SK-N-DZ (cell line): ENCODE measurements around the gene BRIP1.
"Not testable (repeated sequence)": the region's sequence is repeated elsewhere in the genome, so short reads cannot be mapped to it uniquely, and the experiment has no call there.

Experiments
- DNase-seq: peaks from one replicate; pipeline ENCODE4 v3.0.0-alpha.2; 2015; ENCODE audit warnings: low spot score

Gene BRIP1

DNA sequence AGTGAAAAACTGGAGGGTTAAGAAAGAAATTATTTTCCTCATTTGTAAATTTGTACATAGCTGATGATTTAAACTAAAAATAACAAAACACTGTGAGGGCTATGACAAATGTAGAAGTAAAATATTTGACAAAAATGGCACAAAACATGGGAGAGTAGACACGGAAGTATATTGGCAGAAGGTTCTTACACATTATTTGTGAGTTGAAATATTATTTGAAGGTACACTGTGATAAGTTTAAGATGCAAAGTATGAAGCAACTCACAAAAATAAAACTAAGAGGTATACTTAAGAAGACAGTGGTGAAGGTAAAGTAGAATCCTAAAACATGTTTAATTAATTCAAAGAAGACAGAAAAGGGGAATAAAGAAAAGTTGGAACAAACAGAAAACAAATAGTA is 34.6 kb downstream of the BRIP1 start:
- DNase-seq = no peak

DNA sequence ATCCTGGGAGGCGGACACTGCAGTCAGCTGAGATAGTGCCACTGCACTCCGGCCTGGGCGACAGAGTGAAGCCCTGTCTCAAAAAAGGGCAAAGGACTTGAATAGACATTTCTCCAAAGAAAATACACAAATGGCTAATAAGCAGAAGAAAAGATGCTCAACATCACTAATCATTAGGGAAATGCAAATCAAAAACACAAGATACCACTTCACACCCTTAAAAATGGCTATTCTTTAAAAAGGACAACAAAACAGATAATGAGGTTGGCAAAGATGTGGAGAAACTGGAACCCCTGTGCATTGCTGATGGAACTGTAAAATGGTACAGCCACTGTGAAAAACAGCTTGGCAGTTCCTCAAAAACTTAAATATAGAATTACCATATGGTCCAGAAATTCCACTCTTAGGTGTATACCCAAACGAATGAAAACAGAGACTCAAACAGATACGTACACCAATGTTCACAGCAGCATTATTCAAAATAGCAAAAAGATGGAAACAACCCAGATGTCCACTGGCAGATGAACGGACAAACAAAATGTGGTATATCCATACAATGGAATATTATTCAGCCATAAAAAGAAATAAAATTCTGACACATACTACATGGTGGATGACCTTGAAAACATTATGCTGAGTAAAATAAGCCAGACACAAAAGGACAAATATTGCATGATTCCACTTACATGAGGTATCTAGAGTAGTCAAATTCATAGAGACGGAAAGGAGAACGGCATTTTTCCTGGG is 35.5 kb downstream of the BRIP1 start:
- no peak for DNase-seq

DNA sequence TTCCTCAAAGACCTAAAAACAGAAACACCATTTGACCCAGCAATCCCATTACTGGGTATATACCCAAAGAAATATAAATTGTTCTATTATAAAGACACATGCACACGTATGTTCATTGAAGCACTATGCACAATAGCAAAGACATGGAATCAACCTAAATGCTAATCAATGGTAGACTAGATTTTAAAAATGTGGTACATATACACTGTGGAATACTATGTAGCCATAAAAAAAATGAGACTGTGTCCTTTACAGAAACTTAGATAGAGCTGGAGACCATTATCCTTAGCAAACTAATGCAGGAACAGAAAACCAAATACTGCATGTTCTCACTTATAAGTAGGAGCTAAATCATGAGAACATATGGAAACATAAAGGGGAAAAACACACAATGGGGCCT is 36.5 kb downstream of the BRIP1 start:
- not testable (repeated sequence) for DNase-seq

DNA sequence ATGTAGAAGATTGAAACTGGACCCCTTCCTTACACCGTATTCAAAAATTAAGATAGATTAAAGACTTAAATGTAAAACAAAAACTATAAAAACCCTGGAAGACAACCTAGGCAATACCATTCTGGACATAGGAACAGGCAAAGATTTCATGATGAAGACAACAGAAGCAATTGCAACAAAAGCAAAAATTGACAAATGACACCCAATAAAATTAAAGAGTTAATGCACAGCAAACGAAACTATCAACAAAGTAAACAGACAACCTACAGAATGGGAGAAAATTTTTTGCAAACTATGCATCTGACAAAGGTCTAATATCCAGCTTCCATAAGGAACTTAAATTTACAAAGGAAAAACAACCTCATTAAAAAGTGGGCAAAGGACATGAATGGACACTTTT is 37.1 kb downstream of the BRIP1 start:
- not testable (repeated sequence) for DNase-seq

DNA sequence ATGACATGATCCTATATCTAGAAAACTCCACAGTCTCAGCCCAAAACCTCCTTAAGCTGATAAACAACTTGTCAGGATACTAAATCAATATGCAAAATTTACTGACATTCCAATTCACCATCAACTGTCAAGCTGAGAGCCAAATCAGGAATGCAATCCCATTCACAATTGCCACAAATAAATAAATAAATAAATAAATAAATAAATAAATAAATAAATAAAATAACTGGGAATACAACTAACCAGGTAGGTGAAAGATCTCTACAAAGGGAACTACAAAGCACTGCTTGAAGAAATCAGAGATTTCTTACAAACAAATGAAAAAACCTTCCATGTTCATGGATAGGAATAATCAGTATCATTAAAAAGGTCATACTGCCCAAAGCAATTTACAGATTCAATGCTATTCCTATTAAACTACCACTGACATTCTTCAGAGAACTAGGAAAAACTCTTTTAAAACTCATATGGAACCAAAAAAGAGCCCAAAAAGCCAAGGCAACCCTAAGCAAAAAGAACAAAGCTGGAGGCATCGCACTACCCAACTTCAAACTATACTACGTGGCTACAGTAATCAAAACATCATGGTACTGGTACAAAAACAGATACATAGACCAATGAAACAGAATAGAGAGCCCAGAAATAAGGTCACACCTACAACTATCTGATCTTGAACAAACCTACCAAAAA is 37.7 kb downstream of the BRIP1 start:
- DNase-seq = no peak

DNA sequence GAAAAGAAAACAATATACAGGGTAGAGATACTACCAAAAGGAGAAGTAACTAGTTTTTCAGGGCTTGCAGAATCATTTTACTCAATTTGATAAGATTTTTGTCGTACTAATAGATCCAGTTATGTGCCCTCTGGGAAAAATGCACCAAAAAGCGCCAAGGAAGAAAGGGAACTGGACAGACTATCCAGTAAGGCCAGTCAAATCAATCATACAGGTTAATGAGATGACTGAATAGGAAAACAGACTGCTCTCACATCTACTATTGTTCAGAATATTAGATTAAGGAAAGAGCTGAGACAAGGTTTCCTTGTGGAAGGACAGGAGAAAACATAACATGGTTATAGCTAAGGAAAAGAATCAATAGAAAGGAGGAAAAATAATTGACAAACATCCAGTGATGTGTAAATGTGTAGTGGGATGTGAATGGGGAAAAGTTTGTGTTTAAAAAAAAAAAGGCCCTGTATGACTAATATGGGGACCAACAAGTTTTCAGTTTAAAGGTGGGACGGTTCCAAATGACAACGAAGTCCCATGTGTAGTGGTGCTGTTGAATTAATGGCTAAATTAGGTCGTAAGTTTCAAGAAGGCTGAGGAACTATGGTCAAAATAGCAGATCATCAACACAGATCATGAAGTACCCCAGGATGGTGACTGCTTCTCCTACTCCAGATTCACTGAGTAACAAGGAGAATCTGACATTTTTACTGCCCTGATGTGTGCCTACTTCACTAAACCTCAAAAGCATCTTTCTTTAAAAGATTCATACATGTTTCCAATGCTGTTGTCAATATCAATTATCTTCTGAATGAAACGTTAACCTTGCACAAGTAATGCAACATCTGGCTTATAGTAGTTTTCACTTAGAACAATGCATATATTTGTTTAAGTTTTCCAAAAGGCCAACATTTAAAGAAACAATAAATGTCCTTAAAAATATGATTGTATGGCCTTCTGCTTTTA is 40.7 kb downstream of the BRIP1 start:
- DNase-seq = no peak

DNA sequence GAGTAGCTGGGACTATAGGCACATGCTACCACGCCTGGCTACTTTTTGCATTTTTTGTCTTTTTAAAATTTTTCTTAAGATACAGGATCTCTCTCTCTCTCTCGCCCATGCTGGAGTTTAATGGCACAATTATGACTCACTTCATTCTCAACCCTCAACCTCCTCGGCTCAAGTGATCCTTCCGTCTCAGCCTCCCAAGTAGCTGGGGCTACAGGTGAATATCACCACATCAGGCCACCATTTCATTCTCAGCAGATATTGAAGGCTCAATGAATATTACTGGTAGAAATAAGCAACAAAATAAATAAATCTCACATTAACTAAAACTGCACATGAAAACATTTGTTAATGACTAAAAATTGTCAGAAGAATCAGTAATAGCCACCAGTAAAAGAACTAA is 41.7 kb downstream of the BRIP1 start:
- no peak for DNase-seq

DNA sequence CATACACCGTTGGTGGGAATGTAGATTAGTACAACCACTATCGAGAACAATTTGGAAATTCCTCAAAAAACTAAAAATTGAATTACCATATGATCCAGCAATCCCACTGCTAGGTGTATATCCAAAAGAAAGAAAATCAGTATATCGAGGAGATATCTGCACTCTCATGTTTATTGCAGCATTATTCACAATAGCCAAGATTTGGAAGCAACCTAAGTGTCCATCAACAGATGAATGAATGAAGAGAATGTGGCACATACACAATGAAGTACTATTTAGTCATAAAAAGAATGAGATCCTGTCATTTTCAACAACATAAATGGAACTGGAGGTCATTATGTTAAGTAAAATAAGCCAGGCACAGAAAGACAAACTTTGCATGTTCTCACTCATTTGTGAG is 44.1 kb downstream of the BRIP1 start:
- not testable (repeated sequence) for DNase-seq

DNA sequence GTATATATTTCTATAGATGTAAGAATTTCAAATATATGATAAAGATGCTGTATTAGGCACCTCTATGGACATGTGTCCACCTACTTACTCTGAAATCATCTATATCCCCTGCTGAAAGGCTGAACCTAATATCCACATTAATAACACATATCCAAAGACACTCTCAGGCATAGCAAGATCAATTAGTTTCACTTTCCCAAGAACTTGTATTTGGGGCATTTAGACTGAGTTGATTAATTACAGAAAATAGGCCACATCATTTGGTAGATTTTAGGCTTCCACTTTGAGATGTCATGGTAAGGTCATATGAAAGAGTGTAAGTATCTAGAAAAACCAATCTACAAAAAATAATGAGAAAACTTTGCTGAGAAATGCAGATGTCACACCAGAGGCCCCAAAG is 45.1 kb downstream of the BRIP1 start:
- no peak for DNase-seq

DNA sequence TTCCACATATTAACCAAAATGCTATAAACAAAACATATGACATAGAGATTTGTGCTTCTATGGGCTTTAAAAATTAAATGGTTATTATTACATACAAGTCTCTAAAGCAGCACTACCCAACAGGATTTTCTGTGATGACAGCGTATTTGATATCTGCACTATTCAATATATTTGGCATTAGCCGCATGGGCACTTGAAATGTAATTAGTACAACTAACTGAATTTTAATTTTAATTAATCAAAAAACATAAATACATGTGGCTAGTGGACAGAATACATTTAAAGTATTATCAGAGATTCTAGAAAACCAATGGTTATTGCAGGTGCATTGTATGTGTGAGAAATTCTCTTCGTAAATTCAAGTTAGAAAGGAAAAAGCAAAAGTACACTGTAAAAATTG is 45.9 kb downstream of the BRIP1 start:
- DNase-seq = no peak

DNA sequence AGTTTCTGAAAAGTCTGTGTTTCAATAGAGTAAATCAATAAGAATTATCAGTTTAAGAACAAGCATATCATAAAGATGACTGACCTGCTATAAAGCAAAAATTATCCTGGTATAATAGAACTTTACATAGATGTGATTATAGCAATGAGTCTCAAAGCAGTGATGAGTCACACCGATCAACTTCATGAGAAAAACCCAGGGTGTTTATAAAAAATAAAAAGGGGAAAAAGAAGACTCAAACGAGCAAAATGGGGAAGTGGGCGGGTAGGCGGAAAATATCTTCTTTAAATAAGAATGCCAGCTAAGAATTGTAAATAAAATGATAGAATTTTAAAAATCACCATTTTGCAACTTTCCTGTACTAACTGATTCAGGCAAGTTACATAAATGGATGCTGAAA is 46.8 kb downstream of the BRIP1 start:
- no peak for DNase-seq

DNA sequence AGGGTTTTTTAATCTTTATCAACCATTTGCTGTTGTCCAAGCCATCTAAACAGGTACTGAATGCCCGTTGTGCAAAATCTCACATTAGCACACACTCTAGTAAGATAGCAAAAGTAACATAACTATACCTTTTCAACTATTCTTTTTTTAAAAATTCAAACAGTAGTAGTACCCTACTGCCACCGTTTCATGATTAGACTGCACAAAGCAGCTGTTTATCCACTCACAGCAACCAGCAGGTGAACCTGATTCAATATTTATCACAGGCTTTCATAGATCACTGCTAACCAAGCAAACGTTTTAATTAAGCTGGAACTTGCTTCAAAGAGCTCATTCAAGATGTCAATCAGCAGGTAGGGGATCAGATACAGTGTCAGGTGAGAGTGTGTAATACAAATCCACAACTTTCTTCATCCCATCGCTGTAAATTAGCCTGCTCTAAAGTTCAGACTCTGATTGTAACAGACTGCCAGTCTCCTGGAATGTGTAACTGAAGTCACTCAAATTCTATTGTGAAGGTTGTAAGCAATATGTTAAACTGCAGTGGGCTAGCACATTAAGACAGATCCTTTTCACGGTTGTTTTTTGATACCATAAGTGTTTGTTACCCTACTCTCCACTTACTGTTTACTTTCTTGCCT is 47.3 kb downstream of the BRIP1 start:
- no peak for DNase-seq

DNA sequence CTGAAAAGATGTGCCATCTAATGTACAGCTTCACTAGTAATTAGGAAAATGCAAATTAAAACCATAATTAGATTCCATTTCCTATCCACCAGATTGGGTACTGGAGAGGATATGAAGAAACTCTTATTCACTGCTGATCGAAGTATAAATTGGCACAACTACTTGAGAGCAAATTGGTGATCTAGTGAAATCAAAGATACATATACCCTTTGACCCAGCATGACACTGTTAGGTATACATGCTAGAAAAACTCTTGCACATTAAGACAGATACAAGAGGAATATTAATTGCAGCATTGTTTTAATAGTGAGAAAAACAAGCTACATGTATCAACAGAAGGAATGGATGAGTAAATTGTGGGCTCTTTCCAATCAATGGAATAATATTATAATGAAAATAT is 48.8 kb downstream of the BRIP1 start:
- no peak for DNase-seq

DNA sequence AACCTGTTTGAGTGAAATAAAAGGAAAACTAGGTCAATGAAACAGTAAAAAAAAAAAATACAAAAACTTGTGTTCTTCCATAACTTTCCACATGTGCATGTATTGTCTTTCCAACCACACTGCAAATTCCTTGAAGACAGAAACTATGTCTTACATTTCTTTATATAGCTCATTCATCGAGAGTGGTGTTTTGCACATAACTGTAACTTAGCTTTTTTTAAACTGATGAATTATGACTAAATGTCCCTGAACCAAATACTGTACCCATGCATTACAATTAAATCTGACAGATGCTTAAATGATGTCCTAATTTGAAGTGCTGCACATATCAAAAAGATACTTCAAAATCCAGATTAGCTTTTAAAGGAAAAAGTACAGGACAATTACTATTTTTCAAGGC is 50.1 kb downstream of the BRIP1 start:
- no peak for DNase-seq

DNA sequence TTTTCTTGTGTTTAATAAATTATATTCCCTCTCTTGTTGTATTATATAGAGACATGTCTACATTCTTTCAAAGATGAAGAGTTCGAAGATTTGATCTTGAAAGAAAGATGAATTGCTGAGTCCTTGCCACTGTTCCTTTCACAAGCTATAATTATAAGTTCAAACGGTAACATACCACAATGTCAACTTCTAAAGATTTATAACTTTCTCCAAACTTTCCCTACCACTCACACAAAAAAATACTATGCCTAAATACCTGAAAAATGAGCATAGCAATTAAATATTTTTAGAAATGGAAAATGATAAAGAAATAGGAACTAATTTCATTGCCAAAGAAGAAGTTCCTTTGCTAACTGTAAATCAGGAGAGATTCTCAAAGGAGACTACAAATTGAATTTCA is 50.6 kb downstream of the BRIP1 start:
- no peak for DNase-seq

DNA sequence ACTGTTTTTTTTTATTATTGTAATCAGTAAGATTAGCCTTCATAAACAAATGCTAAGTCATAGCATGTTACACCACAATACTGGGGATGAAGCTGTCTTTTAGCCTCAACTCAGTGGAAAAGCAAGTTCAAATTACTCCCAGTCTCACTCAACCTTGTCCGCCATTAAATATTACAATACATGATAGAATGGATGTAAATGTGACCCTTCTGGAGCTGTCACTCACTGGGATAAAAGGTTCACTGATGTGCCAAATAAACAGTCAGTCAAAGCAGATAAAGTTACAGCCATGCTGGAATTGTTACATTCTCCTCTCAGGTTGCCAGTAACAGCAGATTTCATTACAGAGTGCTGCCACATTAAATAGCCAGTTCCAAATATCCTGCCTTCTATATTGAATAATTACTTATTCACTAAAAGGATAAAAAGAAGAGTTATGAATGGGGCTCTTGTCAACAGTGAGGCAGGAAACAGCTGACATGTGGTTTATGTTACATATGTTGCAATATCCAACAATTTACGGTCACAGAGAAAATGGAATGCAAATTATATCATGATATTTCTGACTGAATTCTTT is 53.4 kb downstream of the BRIP1 start:
- no peak for DNase-seq

DNA sequence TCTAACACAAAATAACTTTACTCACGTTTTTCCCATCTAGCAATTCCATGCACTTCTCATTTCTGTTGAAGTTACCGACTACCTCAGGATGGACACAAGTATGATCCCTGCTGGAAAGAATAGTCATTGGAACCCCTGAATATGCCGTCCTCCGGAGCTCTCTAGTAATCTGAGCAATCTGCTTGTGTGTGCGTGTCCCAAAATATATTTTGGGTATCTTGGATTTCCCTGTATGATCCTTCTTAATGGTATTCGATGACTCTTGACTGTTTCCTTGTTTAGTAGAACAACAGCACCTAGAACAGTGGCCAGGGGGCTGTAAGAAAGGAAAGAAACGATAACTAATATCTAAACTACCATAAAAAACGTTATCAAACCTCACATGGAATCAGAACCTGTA is 54.9 kb downstream of the BRIP1 start:
- no peak for DNase-seq

DNA sequence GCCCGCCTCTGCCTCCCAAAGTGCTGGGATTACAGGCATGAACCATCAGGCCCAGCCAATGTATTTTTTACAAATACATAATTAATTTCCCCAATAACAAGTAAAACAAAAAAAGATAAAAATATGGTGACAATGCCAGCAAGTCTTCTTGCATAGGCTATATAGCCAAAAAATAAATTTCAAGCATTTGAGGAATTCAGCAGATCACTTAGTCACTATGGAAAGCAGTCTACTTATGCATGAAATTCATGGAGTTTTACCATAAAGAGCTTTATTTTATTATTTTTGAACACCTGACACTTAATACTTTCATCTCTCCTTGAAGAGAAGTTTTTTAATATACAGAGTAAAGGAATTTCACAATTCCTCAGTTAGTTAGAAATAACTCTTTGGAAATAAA is 56.4 kb downstream of the BRIP1 start:
- DNase-seq = no peak

DNA sequence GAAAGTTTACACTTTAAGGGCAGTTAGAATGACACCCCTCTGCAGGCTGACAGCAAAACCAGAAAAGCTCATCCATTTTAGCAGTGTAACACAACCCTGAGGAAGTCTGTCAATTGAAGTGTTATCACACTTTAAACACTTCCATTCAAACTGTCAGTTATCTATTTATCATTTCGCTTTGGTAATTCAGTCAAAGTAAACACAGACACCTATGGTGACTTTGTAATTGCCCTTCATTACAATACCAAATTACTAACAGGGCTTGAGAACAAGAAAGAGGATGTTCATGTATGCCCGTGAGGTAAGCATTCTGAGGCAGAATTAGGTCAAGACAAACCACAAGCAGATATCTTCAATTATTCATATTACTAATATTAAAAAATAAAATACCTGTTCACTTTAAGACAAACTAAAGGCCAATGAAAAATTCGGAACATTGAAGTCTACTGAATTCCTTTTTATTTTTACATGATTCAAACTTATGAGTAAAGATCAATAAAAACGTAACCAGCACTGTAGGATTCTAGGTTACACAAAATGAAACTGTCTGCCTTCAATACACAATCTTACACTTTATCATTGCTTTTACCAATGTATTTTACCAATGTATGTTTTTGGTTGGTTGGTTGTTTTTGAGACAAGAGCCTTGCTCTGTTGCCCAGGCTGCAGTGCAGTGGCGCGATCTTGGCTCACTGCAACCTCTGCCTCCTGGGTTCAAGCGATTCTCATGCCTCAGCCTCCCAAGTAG is 57.1 kb downstream of the BRIP1 start:
- DNase-seq = no peak

DNA sequence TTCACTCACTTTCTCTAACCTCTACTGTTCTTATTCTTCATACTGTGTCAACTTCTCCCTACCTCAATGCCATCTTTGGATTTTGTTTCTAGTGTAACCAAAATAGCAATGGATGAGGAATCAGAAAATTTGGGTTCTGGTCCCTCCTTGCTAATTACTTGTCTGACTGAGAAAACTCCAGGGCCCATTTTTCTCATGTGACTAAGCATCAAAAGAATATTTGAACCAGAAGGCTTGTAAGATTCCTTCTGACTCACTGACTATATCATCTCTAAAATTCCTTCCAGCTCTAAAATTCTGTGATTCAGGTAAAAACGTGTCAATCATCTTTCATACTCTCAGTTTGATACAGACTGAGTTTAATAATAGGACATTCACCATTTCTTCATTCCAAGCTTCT is 57.9 kb downstream of the BRIP1 start:
- DNase-seq = no peak

DNA sequence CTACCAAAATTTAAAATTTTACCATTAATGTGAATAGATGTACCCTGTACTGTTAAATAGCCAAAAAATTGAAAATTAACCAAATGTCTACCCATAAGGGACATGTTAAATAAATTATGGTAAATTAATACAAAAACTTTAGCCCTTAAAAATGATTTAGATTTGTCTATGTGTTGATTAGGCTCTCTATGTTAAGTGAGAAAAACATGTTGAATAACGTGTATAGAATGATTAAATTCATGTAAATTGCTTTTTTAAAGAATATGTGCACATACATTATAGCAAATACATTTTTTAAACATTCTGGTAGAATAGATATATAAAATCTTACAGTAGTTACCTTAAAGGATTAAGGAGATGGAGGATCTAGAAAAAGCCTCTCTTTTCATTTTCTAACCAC is 59.5 kb downstream of the BRIP1 start:
- DNase-seq = no peak
